Activated T-helper 17 cell treated with anti-CD3 and anti-CD28 coated beads, Interleukin-2, amount 50 U/mL, for 72 hours (primary cell): Measurements from ENCODE around the gene RPL9. TPM values are rescaled to one million over a fixed set of nuclear protein-coding genes. Genes with fewer than 3 reads are reported as not detected.
"Not testable (repeated sequence)": the region's sequence is repeated elsewhere in the genome, so short reads cannot be mapped to it uniquely, and the experiment has no call there.

Source experiments
- ATAC-seq: fragments of 150-1000 bp; cut with Tn5 transposase; replicated peaks from 2 replicates; pipeline ENCODE4 v1.10.0; 2021; ENCODE audit warnings: mild to moderate bottlenecking, moderate library complexity
- H3K27ac Mint-ChIP-seq: one replicate; pipeline ENCODE4 v1.8.0; 2022; ENCODE audit warnings: mixed read lengths
- H3K27me3 Mint-ChIP-seq: one replicate; pipeline ENCODE4 v1.8.0; 2022; ENCODE audit warnings: mixed read lengths
- H3K36me3 Mint-ChIP-seq: one replicate; pipeline ENCODE4 v1.8.0; 2022; ENCODE audit warnings: low read depth, mild to moderate bottlenecking, mixed read lengths
- H3K4me1 Mint-ChIP-seq: one replicate; pipeline ENCODE4 v1.8.0; 2022; ENCODE audit warnings: mixed read lengths
- H3K4me3 Mint-ChIP-seq: one replicate; pipeline ENCODE4 v1.8.0; 2022; ENCODE audit warnings: mild to moderate bottlenecking, mixed read lengths
- H3K9me3 Mint-ChIP-seq: one replicate; pipeline ENCODE4 v1.8.0; 2022; ENCODE audit warnings: mixed read lengths
- total RNA-seq, 2 donors: library from RNA; stranded (reverse); gene quantifications; one replicate each; pipeline ENCODE4 v1.2.3, GENCODE V29; 2022

Gene RPL9
- total RNA-seq: 1,000 to 10,000 TPM; 1,910 to 2,087 TPM

DNA sequence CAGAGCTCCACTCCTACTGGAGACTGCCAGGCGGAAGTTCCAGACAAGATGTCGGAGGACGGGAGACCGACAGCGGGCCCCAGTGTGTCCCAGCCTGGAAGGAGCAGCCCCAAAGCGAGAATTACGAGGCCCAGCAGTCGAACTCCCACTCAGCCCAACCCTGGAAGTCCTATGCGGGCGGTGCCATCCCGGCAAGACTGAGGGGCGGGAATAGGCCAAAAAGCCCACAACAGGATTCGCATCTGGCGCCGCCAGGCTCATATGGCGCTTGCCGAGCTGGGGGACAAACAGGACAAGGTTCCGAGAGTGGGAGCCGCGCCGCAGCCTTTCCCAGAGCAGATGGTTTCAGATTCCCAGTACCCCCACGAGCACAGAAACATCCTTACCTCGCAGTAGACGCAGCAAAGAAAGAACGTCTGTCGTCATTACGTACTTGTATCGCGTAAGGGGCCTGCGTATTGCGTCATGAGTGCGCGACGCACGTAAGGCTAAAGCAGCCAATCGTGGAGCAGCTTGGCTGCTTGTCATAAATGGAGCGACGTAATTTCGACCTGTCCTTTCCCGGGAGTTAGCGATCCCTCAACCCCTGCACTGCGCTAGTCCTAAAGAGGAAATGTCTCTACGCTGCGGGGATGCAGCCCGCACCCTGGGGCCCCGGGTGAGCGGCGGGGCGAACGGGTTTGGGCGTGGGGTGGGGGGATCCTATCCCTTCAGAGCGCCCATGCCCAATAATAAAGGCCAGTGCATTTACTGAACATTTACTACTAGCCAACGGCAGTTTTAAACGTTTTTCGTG lies at the start of gene RPL9, which contains the start of gene LIAS:
Gene RPL9 (minus strand): TSS at position 418 of the 796 bp plus-strand sequence. CDS start 483 bp downstream, outside the sequence.
Gene LIAS (plus strand): TSS at position 552 of the 796 bp plus-strand sequence. CDS start 62 bp downstream, at position 614.
- peak; percentile 92 for ATAC-seq
- no peaks in the 10 kb centered on the region for H3K27me3 Mint-ChIP-seq
- H3K9me3 Mint-ChIP-seq: no peaks in the 10 kb centered on the region
- H3K36me3 Mint-ChIP-seq: peaks cover 82% of the 10 kb centered on the region
- H3K4me3 Mint-ChIP-seq: peak within 1 kb of the TSS; percentile 98
- H3K4me1 Mint-ChIP-seq: peaks cover 9% of the 10 kb centered on the region
- H3K27ac Mint-ChIP-seq: peak within 1 kb of the TSS; percentile 100

GRCh38 chr4:39505581-39505980 lies 46.9 kb upstream of the RPL9 start:
- H3K27ac Mint-ChIP-seq: no peak overlapping the region
- H3K4me3 Mint-ChIP-seq: no peak overlapping the region
- H3K36me3 Mint-ChIP-seq: peaks cover 90% of the 10 kb centered on the region
- no peaks in the 10 kb centered on the region for H3K27me3 Mint-ChIP-seq
- H3K4me1 Mint-ChIP-seq: no peaks in the 10 kb centered on the region
- no peaks in the 10 kb centered on the region for H3K9me3 Mint-ChIP-seq
- no peak for ATAC-seq

DNA sequence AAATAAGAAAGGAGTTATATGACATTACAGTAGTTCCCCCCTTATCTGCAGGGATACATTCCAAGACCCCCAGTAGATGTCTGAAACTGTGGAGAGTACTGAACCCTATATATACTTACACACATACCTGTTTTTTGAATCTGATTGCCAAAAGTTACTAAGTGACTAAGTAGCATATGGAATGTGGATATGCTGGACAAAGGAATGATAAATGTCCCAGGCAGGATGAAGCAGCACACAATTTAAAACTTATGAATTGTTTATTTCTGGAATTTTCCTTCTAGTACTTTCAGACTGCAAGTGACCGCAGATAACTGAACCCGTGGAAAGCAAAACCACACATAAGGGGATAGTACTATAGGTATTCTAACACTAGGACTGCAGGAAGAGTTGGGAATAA lies 45.8 kb upstream of the RPL9 start:
- Mint-ChIP-seq H3K4me3 (no peak overlapping the region), H3K36me3 (peaks cover 90% of the 10 kb centered on the region), H3K4me1 (no peaks in the 10 kb centered on the region), H3K9me3 (no peaks in the 10 kb centered on the region), H3K27ac (no peak overlapping the region), H3K27me3 (no peaks in the 10 kb centered on the region)
- ATAC-seq: no peak

GRCh38 chr4:39502664-39503035 lies 43.9 kb upstream of the RPL9 start:
- Mint-ChIP-seq H3K36me3 (peaks cover 88% of the 10 kb centered on the region), H3K27ac (peak overlapping the region; percentile 12)
- not testable (repeated sequence) for H3K4me1 Mint-ChIP-seq, H3K27me3 Mint-ChIP-seq, H3K9me3 Mint-ChIP-seq, ATAC-seq, H3K4me3 Mint-ChIP-seq

GRCh38 chr4:39502019-39502663 lies 43.4 kb upstream of the RPL9 start:
- Mint-ChIP-seq H3K4me1 (no peaks in the 10 kb centered on the region), H3K9me3 (no peaks in the 10 kb centered on the region), H3K36me3 (peaks cover 83% of the 10 kb centered on the region), H3K4me3 (no peak overlapping the region), H3K27me3 (no peaks in the 10 kb centered on the region), H3K27ac (peak overlapping the region; percentile 12)
- ATAC-seq: no peak

DNA sequence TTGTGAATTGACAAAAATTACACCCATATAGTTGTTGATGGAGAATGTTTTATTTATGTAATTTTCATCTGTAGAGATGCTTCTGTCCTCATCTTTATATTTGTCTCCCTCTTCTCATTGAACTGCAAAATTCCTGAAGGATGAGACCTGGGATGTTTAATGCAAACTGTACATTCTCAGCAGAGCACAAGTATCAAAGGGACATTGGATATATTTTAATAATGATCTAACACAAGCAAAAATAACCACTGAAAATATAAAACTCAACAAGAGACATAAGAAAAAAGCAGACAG lies 40.0 kb upstream of the RPL9 start:
- no peaks in the 10 kb centered on the region for H3K27me3 Mint-ChIP-seq
- H3K4me1 Mint-ChIP-seq: no peaks in the 10 kb centered on the region
- ATAC-seq: no peak
- no peak overlapping the region for H3K27ac Mint-ChIP-seq
- no peaks in the 10 kb centered on the region for H3K9me3 Mint-ChIP-seq
- H3K4me3 Mint-ChIP-seq: no peak overlapping the region
- H3K36me3 Mint-ChIP-seq: peaks cover 54% of the 10 kb centered on the region

GRCh38 chr4:39497909-39498726 lies 39.4 kb upstream of the RPL9 start:
- no peak overlapping the region for H3K27ac Mint-ChIP-seq
- no peak overlapping the region for H3K4me3 Mint-ChIP-seq
- no peaks in the 10 kb centered on the region for H3K9me3 Mint-ChIP-seq
- no peaks in the 10 kb centered on the region for H3K4me1 Mint-ChIP-seq
- peaks cover 48% of the 10 kb centered on the region for H3K36me3 Mint-ChIP-seq
- H3K27me3 Mint-ChIP-seq: no peaks in the 10 kb centered on the region
- no peak for ATAC-seq

DNA sequence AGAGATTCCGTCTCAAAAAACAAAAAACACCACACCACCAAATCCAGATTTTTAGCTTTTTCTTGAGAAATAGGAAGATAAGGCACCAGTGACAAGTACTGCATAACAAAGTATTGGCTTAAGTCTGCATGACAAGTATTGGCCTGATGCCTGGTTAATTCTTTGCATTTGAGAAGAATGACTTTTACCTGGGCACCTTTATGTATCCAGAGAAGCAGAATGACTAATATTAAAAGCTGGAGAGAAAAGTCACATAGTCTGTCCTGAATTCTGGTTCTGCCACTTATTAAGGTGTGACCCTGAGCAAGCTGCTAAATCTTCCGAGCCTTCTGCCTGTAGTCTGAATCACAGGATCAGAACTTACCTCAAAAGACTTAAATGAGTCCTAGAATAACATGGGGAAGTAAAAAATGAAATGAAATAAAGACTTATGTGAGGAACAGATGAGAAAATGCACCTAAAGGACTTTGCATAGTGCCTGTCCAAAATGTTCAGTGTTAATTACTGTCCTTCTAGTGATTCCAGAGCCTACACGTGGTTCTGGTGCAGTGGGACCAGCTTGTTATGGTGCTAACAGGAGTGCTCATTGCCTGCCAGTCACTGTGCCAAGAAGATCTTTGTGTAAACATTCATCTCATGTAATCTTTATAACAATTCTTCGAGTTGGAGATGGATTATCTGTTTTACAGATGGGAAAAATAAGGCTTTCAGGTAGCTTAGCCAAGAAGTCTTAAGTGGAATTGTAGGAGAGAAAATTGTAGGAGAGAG lies 36.9 kb upstream of the RPL9 start:
- no peak for ATAC-seq
- no peaks in the 10 kb centered on the region for H3K9me3 Mint-ChIP-seq
- no peak overlapping the region for H3K4me3 Mint-ChIP-seq
- H3K36me3 Mint-ChIP-seq: peaks cover 27% of the 10 kb centered on the region
- H3K27me3 Mint-ChIP-seq: no peaks in the 10 kb centered on the region
- no peak overlapping the region for H3K27ac Mint-ChIP-seq
- H3K4me1 Mint-ChIP-seq: no peaks in the 10 kb centered on the region

GRCh38 chr4:39494354-39494753 lies 35.6 kb upstream of the RPL9 start:
- Mint-ChIP-seq H3K4me1 (no peaks in the 10 kb centered on the region), H3K27ac (no peak overlapping the region), H3K27me3 (no peaks in the 10 kb centered on the region), H3K9me3 (no peaks in the 10 kb centered on the region), H3K4me3 (no peak overlapping the region), H3K36me3 (peaks cover 15% of the 10 kb centered on the region)
- no peak for ATAC-seq

DNA sequence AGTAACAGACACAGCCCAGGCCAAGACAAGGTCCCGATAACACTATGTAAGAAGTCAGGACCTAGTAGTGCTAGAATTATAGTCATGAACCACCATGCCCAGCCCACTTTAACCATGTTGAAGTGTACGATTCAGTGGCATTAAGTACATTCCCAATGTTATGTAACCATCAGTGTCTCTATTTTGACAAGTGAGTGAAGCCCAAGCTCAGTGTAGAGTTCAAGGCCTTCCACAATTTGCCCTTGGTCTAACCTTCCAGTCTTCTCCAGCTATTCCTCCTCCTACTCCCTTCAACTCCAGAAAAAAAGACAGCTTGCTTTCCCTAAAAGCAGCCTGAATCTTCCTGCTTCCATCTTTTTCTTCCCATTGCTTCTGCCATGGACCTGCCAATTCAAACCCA lies 31.6 kb upstream of the RPL9 start:
- Mint-ChIP-seq H3K4me3 (no peak overlapping the region), H3K4me1 (no peaks in the 10 kb centered on the region), H3K27ac (no peak overlapping the region), H3K36me3 (no peaks in the 10 kb centered on the region), H3K27me3 (no peaks in the 10 kb centered on the region), H3K9me3 (no peaks in the 10 kb centered on the region)
- ATAC-seq: no peak

DNA sequence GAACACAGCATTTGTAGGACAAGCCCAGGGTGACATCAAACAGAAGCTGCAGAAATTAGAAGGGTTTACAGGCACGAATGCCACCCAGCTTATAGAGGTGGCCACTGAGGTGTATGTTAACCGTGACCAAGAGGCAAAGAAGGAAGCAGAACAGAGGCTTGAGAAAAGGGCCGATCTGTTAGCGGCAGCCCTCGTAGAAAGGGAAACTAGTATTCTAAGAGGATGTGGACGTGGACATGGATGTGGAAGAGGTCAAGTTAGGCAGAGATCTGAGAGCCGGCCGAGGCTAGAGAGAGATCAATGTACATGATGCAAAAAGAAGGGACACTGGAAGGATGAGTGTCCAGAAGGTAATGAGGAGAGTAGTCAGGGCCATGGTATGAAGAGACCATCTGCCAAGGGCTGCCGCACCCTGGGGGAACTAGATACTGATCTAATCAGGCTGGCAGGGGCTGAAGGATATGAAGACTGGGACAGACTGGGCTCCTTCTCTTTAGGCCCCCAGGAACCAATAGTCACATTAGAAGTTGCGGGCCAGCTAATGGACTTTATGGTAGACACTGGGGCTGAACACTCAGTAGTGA lies 27.6 kb upstream of the RPL9 start:
- Mint-ChIP-seq H3K36me3 (no peaks in the 10 kb centered on the region), H3K4me3 (no peak overlapping the region)

DNA sequence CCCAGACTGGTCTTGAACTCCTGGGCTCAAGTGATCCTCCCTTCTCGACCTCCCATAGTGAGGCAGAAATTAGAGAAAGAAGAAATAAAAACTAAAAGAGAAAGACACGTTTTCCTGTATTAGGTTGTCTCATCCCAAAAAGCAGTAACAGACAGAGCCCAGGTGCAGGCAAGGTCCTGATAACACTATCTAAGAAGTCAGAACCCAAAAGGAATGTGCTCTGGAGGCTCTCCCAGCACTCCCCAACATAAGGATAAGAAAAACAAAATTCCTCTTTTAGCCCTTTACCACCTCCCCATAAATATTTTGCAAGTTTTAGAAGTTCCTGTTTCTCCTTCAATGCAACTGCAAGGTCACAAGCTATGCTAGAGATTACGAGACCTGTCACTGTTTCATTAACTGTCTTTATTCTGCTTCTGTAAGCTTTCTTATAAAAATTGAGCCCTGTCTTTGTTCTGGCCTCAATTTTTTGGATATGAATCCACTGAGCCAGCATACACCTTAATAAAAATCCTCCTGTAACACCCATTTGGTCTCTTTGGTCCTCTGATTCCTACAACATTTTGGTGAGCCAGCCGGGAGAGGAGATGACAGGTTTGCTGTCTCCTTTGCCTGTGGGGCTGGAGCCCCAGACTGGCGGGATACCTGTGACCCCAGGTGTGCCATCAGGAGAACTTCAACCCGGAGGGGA lies 26.0 kb upstream of the RPL9 start:
- no peak for ATAC-seq
- no peaks in the 10 kb centered on the region for H3K9me3 Mint-ChIP-seq
- H3K36me3 Mint-ChIP-seq: no peaks in the 10 kb centered on the region
- H3K4me1 Mint-ChIP-seq: no peaks in the 10 kb centered on the region
- no peaks in the 10 kb centered on the region for H3K27me3 Mint-ChIP-seq
- no peak overlapping the region for H3K4me3 Mint-ChIP-seq
- no peak overlapping the region for H3K27ac Mint-ChIP-seq

More for the DNA sequence above, 27.6 kb upstream of the RPL9 start:
- no peak for ATAC-seq
- Mint-ChIP-seq H3K4me1 (no peaks in the 10 kb centered on the region), H3K9me3 (no peaks in the 10 kb centered on the region), H3K27ac (no peak overlapping the region), H3K27me3 (no peaks in the 10 kb centered on the region)

GRCh38 chr4:39480902-39481695 lies 22.4 kb upstream of the RPL9 start:
- Mint-ChIP-seq H3K27me3 (no peaks in the 10 kb centered on the region), H3K27ac (no peak overlapping the region), H3K36me3 (peaks cover 17% of the 10 kb centered on the region), H3K4me1 (no peaks in the 10 kb centered on the region), H3K4me3 (no peak overlapping the region), H3K9me3 (no peaks in the 10 kb centered on the region)
- no peak for ATAC-seq
